Cardiac ventricle fibroblast (primary cell): ENCODE measurements around the gene CFAP99. TPM values are rescaled to one million over a fixed set of nuclear protein-coding genes. Genes with fewer than 3 reads are reported as not detected.

Experiments used
- total RNA-seq: library from RNA; depleted of rRNA; stranded (reverse); fragments of >200 nt; gene quantifications from 2 replicates; pipeline ENCODE4 v1.2.3, GENCODE V29; 2015

CFAP99 gene
- total RNA-seq = not detected in 2 replicates

DNA sequence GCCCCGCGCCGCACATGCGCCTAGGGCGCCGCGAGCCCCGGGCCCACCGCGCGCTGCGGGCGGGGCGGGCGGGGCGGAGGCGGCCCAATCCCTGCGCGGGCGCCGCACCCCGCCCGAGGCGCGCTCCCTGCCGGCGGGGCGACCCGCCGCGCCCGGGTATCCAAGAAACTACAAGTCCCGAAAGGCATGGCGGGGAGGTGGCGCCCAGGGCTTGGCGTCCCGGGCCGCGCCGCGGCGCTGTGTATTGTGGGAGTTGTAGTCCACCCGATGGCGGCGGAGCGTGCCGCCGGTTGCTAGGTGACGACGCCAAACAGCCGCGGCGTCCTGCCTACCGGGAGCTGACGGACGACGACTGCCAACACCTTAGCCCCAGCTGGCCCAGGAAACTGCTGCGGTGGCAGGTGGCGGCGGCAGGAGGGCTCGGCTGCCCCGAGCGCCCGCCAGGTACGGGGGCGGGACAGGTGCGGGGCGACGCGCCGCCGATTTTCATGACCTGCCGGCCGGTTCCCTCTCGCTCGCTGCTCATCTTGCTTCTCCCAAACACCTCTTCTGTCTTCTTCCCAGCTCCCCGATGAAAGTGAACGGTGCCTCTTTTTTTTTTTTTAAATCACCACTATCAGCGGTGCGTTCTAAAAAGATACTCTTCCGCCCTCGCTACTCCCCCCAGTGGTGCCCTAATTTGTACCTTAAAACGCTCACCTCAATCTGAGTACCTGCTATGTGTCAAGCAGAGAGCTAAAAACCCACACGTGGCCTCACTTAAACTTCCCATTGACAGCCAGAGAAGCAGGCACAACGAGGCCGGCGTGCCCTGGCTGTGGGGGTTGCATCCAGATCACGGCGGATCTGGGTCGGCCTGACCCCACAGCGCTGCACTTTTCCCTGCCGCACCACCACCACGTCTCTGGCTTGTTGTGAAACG is at the start of gene CFAP99:
Gene CFAP99, plus strand, starts transcription at position 306 of the 922 bp plus-strand sequence.

GRCh38 chr4:2417765-2418649 is 748 bp upstream of the CFAP99 start, which contains the start of gene ZFYVE28:
Gene ZFYVE28, minus strand, starts transcription at chr4:2418645. Its CDS starts 322 bp downstream, at chr4:2418323.

DNA sequence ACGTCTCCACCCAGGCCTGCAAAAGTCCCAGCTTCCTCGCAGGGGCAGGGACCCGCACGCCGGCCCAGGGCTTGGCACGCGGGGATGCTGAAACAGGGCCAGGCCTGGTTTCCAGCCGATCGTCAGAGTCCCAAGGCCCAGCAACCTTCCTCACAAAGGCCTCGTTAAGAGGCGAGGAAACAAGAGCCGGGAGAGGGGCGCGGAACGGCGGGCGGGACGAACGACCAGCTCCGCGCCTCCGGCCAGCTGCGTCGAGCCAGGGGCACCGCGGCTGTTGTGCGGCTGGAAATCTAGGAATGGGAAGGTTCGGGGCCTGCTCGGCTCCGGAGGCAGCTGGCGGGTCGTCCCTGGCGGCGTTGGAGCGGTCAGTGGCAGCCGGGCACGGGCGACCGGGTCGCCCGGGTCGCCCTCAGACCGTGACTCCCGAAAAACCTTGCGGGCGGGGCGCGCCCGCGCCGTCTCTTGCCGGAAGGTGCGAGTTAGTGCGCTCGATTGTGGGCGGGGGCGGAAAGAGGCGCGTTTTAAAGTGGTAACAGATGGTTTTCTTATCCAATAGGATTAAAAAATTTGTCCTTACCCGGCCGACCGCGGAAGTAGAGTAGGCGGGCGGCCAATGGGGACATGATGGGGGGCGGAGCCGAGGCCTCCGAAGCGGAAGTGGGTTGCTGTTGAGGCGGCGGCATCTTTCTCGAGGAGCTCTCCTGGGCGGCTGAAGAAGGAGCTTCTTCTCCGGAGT is 49.9 kb downstream of the CFAP99 start, which contains the start of gene RNF4:
Gene RNF4, plus strand, starts transcription at position 651 of the 736 bp plus-strand sequence. CDS start 21,388 bp downstream, outside the sequence.

Other genes starting within 250 kb of the CFAP99 start
- gene HAUS3, start 176.8 kb upstream of the CFAP99 start, total RNA-seq = 4.2 and 12.6 TPM in 2 replicates
- 2.5 and 3.1 TPM in 2 replicates for gene POLN, start 176.8 kb upstream of the CFAP99 start, total RNA-seq
- gene MXD4, start 156.8 kb upstream of the CFAP99 start, total RNA-seq = 94.5 and 106 TPM in 2 replicates
- 4.5 and 4.8 TPM in 2 replicates for gene ZFYVE28, start 310 bp upstream of the CFAP99 start, total RNA-seq
- 61.2 and 75.5 TPM in 2 replicates for gene RNF4, start 50.2 kb downstream of the CFAP99 start, total RNA-seq
- 16.2 and 17.6 TPM in 2 replicates for gene FAM193A, start 117.7 kb downstream of the CFAP99 start, total RNA-seq